LNCaP clone FGC (cell line): ENCODE results near the gene RB1.
"Not testable (repeated sequence)": the region's sequence is repeated elsewhere in the genome, so short reads cannot be mapped to it uniquely, and the experiment has no call there.

Experiments
- DNase-seq: peaks from one replicate; pipeline ENCODE4 v3.0.0-alpha.2; 2011; ENCODE audit warnings: low read depth
- H3K4me3 ChIP-seq: 2 replicates; pipeline ENCODE4 v1.5.1; 2011; ENCODE audit warnings: mild to moderate bottlenecking, low read depth, low read length, control low read depth
- CTCF ChIP-seq: IDR thresholded peaks from 2 replicates; pipeline ENCODE4 v1.5.1; 2012; ENCODE audit warnings: mild to moderate bottlenecking; ENCODE audit not compliant: control insufficient read depth, insufficient read depth; ENCODE audit errors: extremely low read depth

Gene RB1

GRCh38 chr13:48426052-48426451, 122.5 kb downstream of the RB1 start:
- DNase-seq, result no peak
- no peak overlapping the region for H3K4me3 ChIP-seq
- TF ChIP-seq CTCF, result no peak

DNA sequence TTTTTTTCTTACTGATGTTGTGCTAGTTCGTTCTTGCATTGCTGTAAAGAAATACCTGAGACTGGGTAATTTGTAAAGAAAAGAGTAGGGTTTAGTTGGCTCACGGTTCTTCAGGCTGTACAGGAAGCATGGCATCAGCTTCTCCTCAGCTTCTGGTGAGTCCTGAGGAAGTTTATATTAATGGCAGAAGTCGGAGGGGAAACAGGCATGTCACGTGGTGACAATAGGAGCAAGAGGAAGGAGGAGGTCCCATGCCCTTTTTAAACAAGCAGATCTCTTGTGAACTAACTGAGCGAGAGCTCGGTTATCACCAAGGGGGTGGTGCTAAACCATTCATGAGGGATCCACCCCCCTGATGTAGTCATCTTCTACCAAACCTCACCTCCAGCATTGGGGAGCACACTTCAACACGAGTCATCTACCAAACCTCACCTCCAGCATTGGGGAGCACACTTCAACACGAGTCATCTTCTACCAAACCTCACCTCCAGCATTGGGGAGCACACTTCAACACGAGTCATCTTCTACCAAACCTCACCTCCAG, 123.3 kb downstream of the RB1 start:
- DNase-seq, H3K4me3 ChIP-seq: not testable (repeated sequence)

- H3K4me3 ChIP-seq, result no peak overlapping the region
- no peak for TF ChIP-seq CTCF
- DNase-seq, result no peak
Measured at GRCh38 chr13:48429036-48429435, 125.5 kb downstream of the RB1 start.

DNA sequence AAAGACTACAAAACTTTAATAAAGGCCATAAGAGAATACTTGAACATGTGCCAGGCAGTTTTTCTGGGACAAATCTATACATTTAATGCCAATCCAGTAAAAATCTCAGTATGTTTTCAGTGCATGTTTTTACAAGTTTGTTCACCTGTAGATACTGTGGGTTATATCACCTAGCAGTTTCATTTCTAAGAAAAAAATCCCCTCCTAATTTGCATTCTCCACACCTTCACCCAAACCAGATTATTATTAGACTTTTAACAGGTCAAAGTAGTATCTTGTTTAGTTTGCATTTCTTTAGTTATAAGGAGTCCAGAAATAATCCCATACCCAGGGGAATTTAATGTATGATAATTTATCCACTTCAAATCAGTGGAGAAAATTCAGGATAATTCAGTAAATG, 126.3 kb downstream of the RB1 start:
- no peak for TF ChIP-seq CTCF
- DNase-seq, result no peak
- no peak overlapping the region for H3K4me3 ChIP-seq

DNA sequence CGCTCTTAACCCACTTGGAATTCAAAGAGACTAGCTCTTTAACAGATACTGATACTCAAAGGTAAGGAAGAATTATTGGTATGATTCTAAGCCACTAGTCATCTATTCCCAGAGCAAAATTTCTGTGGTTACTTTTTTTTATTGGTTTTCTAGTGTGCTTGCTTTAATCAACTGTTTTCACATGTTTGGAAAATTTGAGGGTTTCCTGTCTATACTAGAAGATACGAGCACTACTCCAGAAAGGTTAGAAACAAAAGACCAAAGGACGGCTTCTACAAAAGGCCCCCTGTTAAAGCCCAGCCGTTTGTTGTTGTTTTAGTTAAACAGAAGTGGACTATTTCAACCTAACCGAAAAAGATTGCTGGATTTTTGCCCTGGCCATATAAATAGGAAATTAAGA, 127.9 kb downstream of the RB1 start:
- DNase-seq, result no peak
- no peak overlapping the region for H3K4me3 ChIP-seq
- no peak for TF ChIP-seq CTCF

- no peak overlapping the region for H3K4me3 ChIP-seq
- no peak for DNase-seq
- no peak for TF ChIP-seq CTCF
Measured at GRCh38 chr13:48431987-48432615, 128.6 kb downstream of the RB1 start.

DNA sequence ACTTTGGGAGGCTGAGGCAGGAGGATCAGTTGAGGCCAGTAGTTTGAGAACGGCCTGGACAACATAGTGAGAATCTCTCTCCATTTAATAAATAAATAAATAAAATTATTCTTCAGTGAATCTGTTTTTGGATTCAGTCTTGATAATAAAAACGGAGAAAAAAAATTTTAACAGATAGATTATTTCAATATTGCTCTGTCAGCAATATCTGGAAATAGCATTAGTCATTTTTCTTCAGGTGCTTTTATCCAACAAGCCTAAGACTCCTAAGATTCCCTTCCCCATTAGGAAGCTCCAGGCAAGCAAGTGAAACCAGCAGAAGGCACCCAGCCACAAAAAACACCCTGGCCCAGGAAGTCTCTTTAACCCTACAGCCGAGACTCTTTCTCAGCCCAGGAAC, 130.6 kb downstream of the RB1 start:
- H3K4me3 ChIP-seq, result no peak overlapping the region
- no peak for TF ChIP-seq CTCF
- no peak for DNase-seq
